Islet of Langerhans (tissue), 1 donor: ENCODE data around the gene GLIS2.

Source experiments
- FAIRE-seq: peaks from one replicate; lab custom pipeline; 2011; peaks lifted over from hg19 to GRCh38; lab: Jason Lieb, UNC

Gene GLIS2

GRCh38 chr16:4383591-4384444 lies 68.0 kb downstream of the GLIS2 start:
- no peak for FAIRE-seq

- FAIRE-seq = no peak
Measured at GRCh38 chr16:4384509-4384942, 68.7 kb downstream of the GLIS2 start.

GRCh38 chr16:4385066-4385788 lies 69.4 kb downstream of the GLIS2 start:
- FAIRE-seq = no peak

GRCh38 chr16:4385789-4386450 lies 70.1 kb downstream of the GLIS2 start:
- FAIRE-seq = no peak

DNA sequence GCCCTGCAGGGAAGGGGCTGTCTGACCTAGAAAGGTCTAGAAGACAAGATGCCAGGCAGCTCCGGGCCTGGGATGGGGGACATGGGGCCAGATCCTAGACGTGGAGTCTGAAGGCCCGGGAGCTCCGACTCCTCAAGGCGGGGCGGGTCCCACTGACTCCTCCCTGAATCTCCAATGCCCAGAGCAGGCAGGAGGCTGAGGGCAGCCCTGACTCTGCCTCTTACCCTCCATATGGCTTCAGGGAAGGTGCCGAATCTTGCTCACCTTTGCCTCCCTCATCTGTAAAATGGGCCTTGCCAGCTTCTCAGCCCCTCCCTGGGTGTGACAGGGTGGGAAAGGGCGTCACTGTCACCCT lies 70.6 kb downstream of the GLIS2 start:
- no peak for FAIRE-seq

DNA sequence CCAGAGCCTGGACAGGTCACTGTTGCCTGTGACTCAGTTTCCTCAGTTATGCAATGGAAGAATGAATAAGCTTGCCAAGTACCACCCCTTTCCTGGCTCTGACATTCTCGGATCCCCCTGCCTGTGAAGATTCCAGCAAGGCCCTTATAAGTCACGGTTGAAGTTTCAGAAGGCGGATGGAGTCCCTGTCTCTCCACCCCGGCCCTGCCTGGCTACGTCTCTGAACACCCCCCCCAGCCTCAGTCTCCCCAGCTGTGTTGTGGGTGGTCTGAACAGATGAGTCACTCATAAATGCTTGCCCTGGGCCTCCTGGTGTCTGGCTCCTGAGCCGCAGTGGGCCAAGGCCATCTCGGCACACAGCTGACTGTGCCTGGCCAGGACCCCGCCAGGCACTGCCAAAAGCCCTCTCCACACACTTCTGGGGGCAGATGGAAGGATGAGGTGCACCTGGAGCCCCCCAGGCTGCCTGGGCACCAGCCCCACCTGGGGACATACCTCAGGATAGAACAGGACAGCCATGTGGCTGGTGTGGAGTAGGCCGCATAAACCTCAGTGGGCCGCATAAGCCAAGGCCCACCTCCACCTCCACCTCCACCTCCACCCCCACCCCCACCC lies 71.2 kb downstream of the GLIS2 start:
- FAIRE-seq = no peak

DNA sequence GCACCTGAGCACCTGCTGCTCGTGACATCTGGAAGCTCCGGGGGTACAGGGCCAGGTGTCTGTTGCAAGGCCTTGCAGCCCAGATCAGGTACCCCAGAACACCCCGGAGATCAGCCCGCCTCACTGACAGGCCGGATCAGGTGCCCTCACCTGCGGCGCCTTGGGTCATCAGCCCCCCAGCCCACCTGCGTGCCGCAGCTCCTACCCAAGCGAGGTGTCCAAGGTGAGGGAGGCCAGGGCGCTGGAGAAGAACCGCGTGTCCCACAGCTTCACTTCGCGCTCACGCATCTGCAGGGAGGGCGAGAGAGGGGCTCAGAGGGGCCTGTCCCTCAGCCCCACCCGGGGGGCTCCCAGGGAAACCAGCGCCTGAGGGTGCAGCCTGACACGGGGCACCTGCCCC lies 71.9 kb downstream of the GLIS2 start:
- FAIRE-seq = no peak

GRCh38 chr16:4388271-4389021 lies 72.6 kb downstream of the GLIS2 start:
- FAIRE-seq = no peak
